HepG2 (cell line): ENCODE measurements around the gene SECTM1. TPM values are rescaled to one million over a fixed set of nuclear protein-coding genes. Genes with fewer than 3 reads are reported as not detected.
A peak's percentile ranks its signal among the peaks of the same experiment; 100 is the strongest.

Experiments used
- HIC2 ChIP-seq: sonication (generic); formaldehyde crosslinking; IDR thresholded peaks from 2 replicates; pipeline ENCODE4 v1.9.0; 2022; ENCODE audit warnings: low read depth, missing genetic modification reagents
- IRX3 ChIP-seq: sonication (generic); formaldehyde crosslinking; IDR thresholded peaks from 2 replicates; pipeline ENCODE4 v1.8.1; 2023; ENCODE audit warnings: mild to moderate bottlenecking, low read depth, missing genetic modification reagents, borderline replicate concordance
- ISL2 ChIP-seq: sonication (generic); formaldehyde crosslinking; IDR thresholded peaks from 2 replicates; pipeline ENCODE4 v1.5.0; 2020; ENCODE audit warnings: missing genetic modification reagents
- MTA3 ChIP-seq: sonication (generic); formaldehyde crosslinking; IDR thresholded peaks from 2 replicates; pipeline ENCODE4 v1.4.0; 2020; ENCODE audit warnings: missing genetic modification reagents
- RNF219 ChIP-seq: sonication (generic); formaldehyde crosslinking; IDR thresholded peaks from 2 replicates; pipeline ENCODE4 v1.5.0; 2020; ENCODE audit warnings: mild to moderate bottlenecking, missing genetic modification reagents
- SALL2 ChIP-seq: sonication (generic); formaldehyde crosslinking; IDR thresholded peaks from 2 replicates; pipeline ENCODE4 v1.8.1; 2023; ENCODE audit warnings: mild to moderate bottlenecking, missing genetic modification reagents, inconsistent platforms
- SP4 ChIP-seq: sonication (generic); formaldehyde crosslinking; IDR thresholded peaks from 2 replicates; pipeline ENCODE4 v1.8.1; 2023; ENCODE audit warnings: mild to moderate bottlenecking, missing genetic modification reagents
- SRSF1 ChIP-seq: fragments of 200-400 bp; formaldehyde crosslinking; optimal IDR thresholded peaks from 2 replicates; pipeline ENCODE3; 2017; ENCODE audit warnings: mild to moderate bottlenecking, low read depth, low read length, moderate library complexity
- YEATS4 ChIP-seq: sonication (generic); formaldehyde crosslinking; IDR thresholded peaks from 2 replicates; pipeline ENCODE4 v1.4.0; 2020; ENCODE audit warnings: missing genetic modification reagents, borderline replicate concordance
- ZBTB3 ChIP-seq: sonication (generic); formaldehyde crosslinking; IDR thresholded peaks from 2 replicates; pipeline ENCODE4 v1.4.0; 2020; ENCODE audit warnings: low read depth, mild to moderate bottlenecking, moderate library complexity, missing genetic modification reagents, borderline replicate concordance
- ZNF292 ChIP-seq: sonication (generic); formaldehyde crosslinking; IDR thresholded peaks from 2 replicates; pipeline ENCODE4 v1.8.1; 2022; ENCODE audit warnings: mild to moderate bottlenecking, low read depth, missing genetic modification reagents, borderline replicate concordance
- ZNF362 ChIP-seq: sonication (generic); formaldehyde crosslinking; IDR thresholded peaks from 2 replicates; pipeline ENCODE4 v1.4.0; 2020; ENCODE audit warnings: missing genetic modification reagents, mild to moderate bottlenecking, borderline replicate concordance
- ZNF432 ChIP-seq: sonication (generic); formaldehyde crosslinking; IDR thresholded peaks from 2 replicates; pipeline ENCODE4 v1.5.0; 2020; ENCODE audit warnings: missing genetic modification reagents, mild to moderate bottlenecking, borderline replicate concordance
- ZNF460 ChIP-seq: sonication (generic); formaldehyde crosslinking; IDR thresholded peaks from 2 replicates; pipeline ENCODE4 v1.5.1; 2020; ENCODE audit warnings: missing genetic modification reagents, mild to moderate bottlenecking, borderline replicate concordance
- ZNF550 ChIP-seq: sonication (generic); formaldehyde crosslinking; IDR thresholded peaks from 2 replicates; pipeline ENCODE4 v1.4.0; 2020; ENCODE audit warnings: mild to moderate bottlenecking, missing genetic modification reagents, borderline replicate concordance
- ZNF572 ChIP-seq: sonication (generic); formaldehyde crosslinking; IDR thresholded peaks from 2 replicates; pipeline ENCODE4 v1.5.1; 2020; ENCODE audit warnings: mild to moderate bottlenecking, missing genetic modification reagents
- ZNF75D ChIP-seq: sonication (generic); formaldehyde crosslinking; IDR thresholded peaks from 2 replicates; pipeline ENCODE4 v1.8.1; 2023; ENCODE audit warnings: missing genetic modification reagents, mild to moderate bottlenecking, borderline replicate concordance
- polyA plus RNA-seq, 8 experiments: library from polyadenylated mRNA; depleted of rRNA in 3 of 8; stranded (reverse) in 7 of 8; unstranded in 1 of 8; fragments of >200 nt; fragmentation: Illumina TruSeq in 4 of 8; extraction: Trizol in 4 of 8; gene quantifications; 2 replicates each; pipeline versions ENCODE4 v1.2.1 to v1.2.3, GENCODE V29; 2011 to 2016; ENCODE audit warnings: low read depth in 4 of 8, missing spikeins in 1 of 8, mixed read lengths in 1 of 8; ENCODE audit not compliant: insufficient read depth in 1 of 8
- total RNA-seq, 5 experiments: library from RNA; depleted of rRNA; stranded (reverse); fragments of >200 nt; fragmentation: Illumina TruSeq; extraction: Trizol; gene quantifications; 2 replicates each; pipeline ENCODE4 v1.2.3, GENCODE V29; 2016; ENCODE audit warnings: low read depth in 1 of 5
- TF ChIP-seq, protein P1 (sequence below): sonication (generic); formaldehyde crosslinking; IDR thresholded peaks from 2 replicates; pipeline ENCODE4 v1.5.1; 2020; ENCODE audit warnings: mild to moderate bottlenecking, missing genetic modification reagents
- TF ChIP-seq, protein P2 (sequence below): sonication (generic); formaldehyde crosslinking; IDR thresholded peaks from 2 replicates; pipeline ENCODE4 v1.8.1; 2023; ENCODE audit warnings: mild to moderate bottlenecking, missing genetic modification reagents, borderline replicate concordance

SECTM1 gene
- total and polyA plus RNA-seq, 2 of the 13 experiments (the other 11 are each of a cell fraction or from before 2014, with no cell fraction given): 3.5 to 5.3 TPM

DNA sequence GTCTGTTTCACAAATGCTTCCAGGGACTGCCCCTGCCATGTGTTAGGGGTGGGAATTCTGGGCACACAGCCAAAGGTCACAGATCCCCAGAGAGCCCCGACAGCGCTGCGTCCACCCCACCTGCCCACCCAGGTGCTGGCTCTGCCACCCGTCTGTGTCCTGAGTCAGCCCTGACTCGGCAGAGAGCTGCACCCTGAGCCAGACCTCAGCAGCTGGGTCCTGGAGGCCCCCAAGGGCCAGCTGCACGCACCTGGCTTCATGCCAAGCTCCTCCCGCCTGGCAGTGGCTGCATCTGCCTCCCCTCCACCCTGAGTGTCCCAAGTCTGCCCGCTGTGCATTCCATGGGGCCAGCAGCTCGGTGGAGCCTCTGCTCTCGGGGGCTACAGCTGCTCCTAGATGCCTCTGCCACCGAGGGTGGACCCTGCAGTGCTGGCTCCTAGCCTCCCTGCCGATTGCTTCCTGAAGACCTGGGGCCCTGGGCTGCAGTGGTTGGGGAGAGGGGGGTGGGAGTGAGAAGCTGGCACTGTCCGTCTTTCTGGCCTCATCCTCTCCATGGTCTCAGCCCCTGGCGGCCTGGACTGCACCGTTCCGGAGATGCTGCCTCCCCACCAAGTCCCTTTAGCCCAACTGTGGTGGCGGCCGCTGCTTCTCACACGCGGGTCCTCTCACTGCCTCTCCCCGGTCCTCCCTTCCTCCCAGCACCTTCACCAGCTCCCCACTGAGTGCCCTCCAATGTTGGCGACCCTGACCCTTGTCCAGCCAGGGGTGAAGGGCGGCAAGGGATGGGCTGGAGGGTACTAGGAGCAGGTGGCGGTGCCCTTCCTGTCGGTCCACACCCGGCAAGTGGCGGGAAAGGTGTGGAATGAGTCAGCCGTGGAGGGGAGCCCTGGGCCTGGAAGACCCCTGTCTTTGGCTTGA lies 3.0 kb downstream of the SECTM1 start (continued):
- TF ChIP-seq ZNF362 (CRISPR knock-in tag) (no peak), RNF219 (CRISPR knock-in tag) (no peak), MTA3 (CRISPR knock-in tag) (no peak), ZNF292 (peak; percentile 98), SRSF1 (no peak), HIC2 (CRISPR knock-in tag) (peak; percentile 96), SP4 (CRISPR knock-in tag) (peak; percentile 50; the same call in 1 of the 2 replicates), ZNF460 (CRISPR knock-in tag) (peak; percentile 12; the same call in 1 of the 2 replicates), ZNF75D (no peak), YEATS4 (no peak), ZNF572 (CRISPR knock-in tag) (peak; percentile 88; the same call in 1 of the 2 replicates), ZBTB3 (CRISPR knock-in tag) (no peak), SALL2 (CRISPR knock-in tag) (no peak), ZNF432 (CRISPR knock-in tag) (no peak), ISL2 (CRISPR knock-in tag) (no peak), IRX3 (no peak), ZNF550 (CRISPR knock-in tag) (no peak)
- TF ChIP-seq, protein P1, sequence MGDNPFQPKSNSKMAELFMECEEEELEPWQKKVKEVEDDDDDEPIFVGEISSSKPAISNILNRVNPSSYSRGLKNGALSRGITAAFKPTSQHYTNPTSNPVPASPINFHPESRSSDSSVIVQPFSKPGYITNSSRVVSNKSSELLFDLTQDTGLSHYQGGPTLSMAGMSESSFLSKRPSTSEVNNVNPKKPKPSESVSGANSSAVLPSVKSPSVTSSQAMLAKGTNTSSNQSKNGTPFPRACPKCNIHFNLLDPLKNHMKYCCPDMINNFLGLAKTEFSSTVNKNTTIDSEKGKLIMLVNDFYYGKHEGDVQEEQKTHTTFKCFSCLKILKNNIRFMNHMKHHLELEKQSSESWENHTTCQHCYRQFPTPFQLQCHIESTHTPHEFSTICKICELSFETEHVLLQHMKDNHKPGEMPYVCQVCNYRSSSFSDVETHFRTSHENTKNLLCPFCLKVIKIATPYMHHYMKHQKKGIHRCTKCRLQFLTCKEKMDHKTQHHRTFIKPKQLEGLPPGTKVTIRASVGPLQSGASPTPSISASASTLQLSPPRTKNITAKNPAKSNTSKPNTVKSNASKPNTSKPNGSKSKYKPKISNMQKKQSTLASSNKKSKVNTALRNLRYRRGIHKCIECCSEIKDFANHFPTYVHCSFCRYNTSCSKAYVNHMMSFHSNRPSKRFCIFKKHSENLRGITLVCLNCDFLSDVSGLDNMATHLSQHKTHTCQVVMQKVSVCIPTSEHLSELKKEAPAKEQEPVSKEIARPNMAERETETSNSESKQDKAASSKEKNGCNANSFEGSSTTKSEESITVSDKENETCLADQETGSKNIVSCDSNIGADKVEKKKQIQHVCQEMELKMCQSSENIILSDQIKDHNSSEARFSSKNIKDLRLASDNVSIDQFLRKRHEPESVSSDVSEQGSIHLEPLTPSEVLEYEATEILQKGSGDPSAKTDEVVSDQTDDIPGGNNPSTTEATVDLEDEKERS (CRISPR knock-in tag): 0 out of 2 replicates have a peak, but pooled peaks have one; percentile 63
- TF ChIP-seq, protein P2, sequence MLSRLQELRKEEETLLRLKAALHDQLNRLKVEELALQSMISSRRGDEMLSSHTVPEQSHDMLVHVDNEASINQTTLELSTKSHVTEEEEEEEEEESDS (CRISPR knock-in tag): peak; percentile 77; the same call in 1 of the 2 replicates
